ENCODE data around the gene HNRNPM.

Gene HNRNPM

DNA sequence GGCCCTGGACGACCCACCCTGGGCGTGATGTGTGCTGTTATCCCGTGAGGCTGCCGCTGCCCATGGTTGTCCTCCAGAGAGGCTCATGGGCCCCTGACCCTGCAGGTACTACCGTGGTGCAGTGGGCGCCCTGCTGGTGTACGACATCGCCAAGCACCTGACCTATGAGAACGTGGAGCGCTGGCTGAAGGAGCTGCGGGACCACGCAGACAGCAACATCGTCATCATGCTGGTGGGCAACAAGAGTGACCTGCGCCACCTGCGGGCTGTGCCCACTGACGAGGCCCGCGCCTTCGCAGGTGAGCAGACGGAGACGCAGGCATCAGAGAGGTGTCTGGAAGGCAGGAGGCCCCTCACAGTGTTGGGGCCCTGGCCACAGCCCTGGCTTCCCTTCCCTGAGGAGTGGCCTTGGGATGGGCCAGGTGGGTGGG is 42.8 kb upstream of the HNRNPM start:
- no peak overlapping the region for H3K4me3 ChIP-seq (ENCODE audit: low read length in 2 of 2)
- H2BK120ac ChIP-seq (ENCODE audit: low read depth, low read length) = no peak overlapping the region
- H3K9ac ChIP-seq (ENCODE audit: low read depth, low read length, poor library complexity) = no peak overlapping the region
- H2BK15ac ChIP-seq (ENCODE audit: low read length) = no peak overlapping the region
- H2AK5ac ChIP-seq (ENCODE audit: low read depth, low read length) = no peak overlapping the region
- no peaks in the 10 kb centered on the region for H3K4me1 ChIP-seq (ENCODE audit: control insufficient read depth in 2 of 2, insufficient read depth in 1 of 2, low read depth in 1 of 2, low read length in 2 of 2)
- H2BK12ac ChIP-seq (ENCODE audit: low read length) = no peak overlapping the region
- H3K4ac ChIP-seq (ENCODE audit: low read length) = no peak overlapping the region
- H3K27ac ChIP-seq (replicated peaks; ENCODE audit: low read length) = no peak overlapping the region
- peaks cover 25% of the 10 kb centered on the region for H3K79me1 ChIP-seq (ENCODE audit: low read depth, low read length)
- H2BK5ac ChIP-seq (ENCODE audit: low read length) = peak overlapping the region; percentile 11
- WGBS, 2 donors (ENCODE audit: extremely low coverage in 2 of 2, insufficient read length in 2 of 2, insufficient replicate concordance in 1 of 2) = no CpG with 5 or more reads among the region's 21 CpGs
- peaks cover 0 to 1% of the 10 kb centered on the region in 2 donors for H3K9me3 ChIP-seq (replicated peaks in 1 of 2; ENCODE audit: control insufficient read depth in 2 of 2, insufficient read depth in 1 of 2, low read depth in 1 of 2, low read length in 2 of 2)
- H4K91ac ChIP-seq (ENCODE audit: low read depth, low read length, poor library complexity) = no peak overlapping the region
- no peak overlapping the region for H3K14ac ChIP-seq (ENCODE audit: low read length)
- no peak overlapping the region for H3K18ac ChIP-seq (ENCODE audit: low read length)
- H3K23ac ChIP-seq (ENCODE audit: low read depth, low read length, poor library complexity) = no peak overlapping the region
- no peak for DNase-seq (ENCODE audit: low spot score)
- no peak overlapping the region for H2AFZ ChIP-seq (ENCODE audit: low read length)
- no peaks in the 10 kb centered on the region for H3K27me3 ChIP-seq (ENCODE audit: control insufficient read depth in 3 of 3, insufficient read depth in 3 of 3, low read depth in 1 of 3, low read length in 3 of 3)
- H3K36me3 ChIP-seq (replicated peaks in 1 of 2; ENCODE audit: control insufficient read depth in 2 of 2, insufficient read depth in 2 of 2, low read length in 2 of 2) = peaks cover 20 to 72% of the 10 kb centered on the region in 2 donors
- no peak overlapping the region for H3K4me2 ChIP-seq (ENCODE audit: insufficient read depth, low read length, poor library complexity, severe bottlenecking)
- H4K8ac ChIP-seq (ENCODE audit: low read depth, low read length) = no peak overlapping the region

DNA sequence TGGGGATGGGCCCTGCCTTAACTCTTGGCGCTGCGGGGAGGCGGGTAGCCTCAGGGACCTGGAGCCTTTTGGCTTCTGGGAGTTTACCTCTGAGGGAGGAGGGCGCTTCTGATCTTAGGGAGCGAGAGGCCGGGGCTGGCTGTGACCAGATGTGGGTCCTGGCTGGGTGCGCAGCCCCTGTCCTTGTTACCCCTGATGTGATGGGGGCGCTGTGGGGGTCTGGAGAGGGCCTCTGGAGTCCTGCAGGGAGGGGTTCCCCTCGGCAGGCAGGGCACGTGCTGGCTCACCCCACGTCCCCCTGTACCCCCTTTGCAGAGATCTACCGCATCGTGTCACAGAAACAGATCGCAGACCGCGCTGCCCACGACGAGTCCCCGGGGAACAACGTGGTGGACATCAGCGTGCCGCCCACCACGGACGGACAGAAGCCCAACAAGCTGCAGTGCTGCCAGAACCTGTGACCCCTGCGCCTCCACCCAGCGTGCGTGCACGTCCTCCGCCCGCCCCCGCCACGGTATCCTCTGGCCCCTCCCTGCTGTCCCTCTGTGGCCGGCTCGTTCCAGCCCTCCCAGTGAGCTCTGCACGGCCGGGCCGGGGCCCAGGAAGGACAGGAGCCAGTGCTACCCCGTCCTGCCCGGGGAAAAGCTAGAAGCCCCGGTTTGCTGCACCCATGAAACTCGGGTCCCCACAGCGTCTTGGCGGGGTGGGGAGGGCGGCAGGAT is 41.5 kb upstream of the HNRNPM start:
- peaks cover 17% of the 10 kb centered on the region for H3K79me1 ChIP-seq (ENCODE audit: low read depth, low read length)
- WGBS, 2 donors (ENCODE audit: extremely low coverage in 2 of 2, insufficient read length in 2 of 2, insufficient replicate concordance in 1 of 2) = no CpG with 5 or more reads among the region's 44 CpGs
- H2AK5ac ChIP-seq (ENCODE audit: low read depth, low read length) = no peak overlapping the region

GRCh38 chr19:8403820-8404109 is 41.0 kb upstream of the HNRNPM start:
- no peak overlapping the region for H2AK5ac ChIP-seq (ENCODE audit: low read depth, low read length)
- H3K4me3 ChIP-seq (ENCODE audit: low read length in 2 of 2) = no peak overlapping the region
- H4K8ac ChIP-seq (ENCODE audit: low read depth, low read length) = no peak overlapping the region
- peaks cover 20 to 64% of the 10 kb centered on the region in 2 donors for H3K36me3 ChIP-seq (replicated peaks in 1 of 2; ENCODE audit: control insufficient read depth in 2 of 2, insufficient read depth in 2 of 2, low read length in 2 of 2)
- H2BK15ac ChIP-seq (ENCODE audit: low read length) = no peak overlapping the region
- no peak overlapping the region for H4K91ac ChIP-seq (ENCODE audit: low read depth, low read length, poor library complexity)
- H3K27ac ChIP-seq (replicated peaks; ENCODE audit: low read length) = no peak overlapping the region
- no peak overlapping the region for H3K18ac ChIP-seq (ENCODE audit: low read length)
- H3K4ac ChIP-seq (ENCODE audit: low read length) = no peak overlapping the region
- H2BK120ac ChIP-seq (ENCODE audit: low read depth, low read length) = no peak overlapping the region
- H2BK12ac ChIP-seq (ENCODE audit: low read length) = no peak overlapping the region
- no peak overlapping the region for H3K9ac ChIP-seq (ENCODE audit: low read depth, low read length, poor library complexity)
- DNase-seq (ENCODE audit: low spot score) = no peak
- peaks cover 15% of the 10 kb centered on the region for H3K79me1 ChIP-seq (ENCODE audit: low read depth, low read length)
- no CpG with 5 or more reads among the region's 24 CpGs for WGBS, 2 donors (ENCODE audit: extremely low coverage in 2 of 2, insufficient read length in 2 of 2, insufficient replicate concordance in 1 of 2)
- no peak overlapping the region for H3K14ac ChIP-seq (ENCODE audit: low read length)
- H3K27me3 ChIP-seq (ENCODE audit: control insufficient read depth in 3 of 3, insufficient read depth in 3 of 3, low read depth in 1 of 3, low read length in 3 of 3) = no peaks in the 10 kb centered on the region
- no peak overlapping the region for H3K4me2 ChIP-seq (ENCODE audit: insufficient read depth, low read length, poor library complexity, severe bottlenecking)
- no peak overlapping the region for H2BK5ac ChIP-seq (ENCODE audit: low read length)
- no peaks in the 10 kb centered on the region for H3K4me1 ChIP-seq (ENCODE audit: control insufficient read depth in 2 of 2, insufficient read depth in 1 of 2, low read depth in 1 of 2, low read length in 2 of 2)
- peaks cover 0 to 1% of the 10 kb centered on the region in 2 donors for H3K9me3 ChIP-seq (replicated peaks in 1 of 2; ENCODE audit: control insufficient read depth in 2 of 2, insufficient read depth in 1 of 2, low read depth in 1 of 2, low read length in 2 of 2)
- H3K23ac ChIP-seq (ENCODE audit: low read depth, low read length, poor library complexity) = no peak overlapping the region
- H2AFZ ChIP-seq (ENCODE audit: low read length) = no peak overlapping the region

More for the DNA sequence above, 41.5 kb upstream of the HNRNPM start:
- Histone ChIP-seq H3K18ac (ENCODE audit: low read length) (peak overlapping the region; percentile 28), H3K36me3 (replicated peaks in 1 of 2; ENCODE audit: control insufficient read depth in 2 of 2, insufficient read depth in 2 of 2, low read length in 2 of 2) (peaks cover 20 to 67% of the 10 kb centered on the region in 2 donors), H3K27ac (replicated peaks; ENCODE audit: low read length) (no peak overlapping the region), H4K8ac (ENCODE audit: low read depth, low read length) (no peak overlapping the region), H3K4ac (ENCODE audit: low read length) (no peak overlapping the region), H3K27me3 (ENCODE audit: control insufficient read depth in 3 of 3, insufficient read depth in 3 of 3, low read depth in 1 of 3, low read length in 3 of 3) (no peaks in the 10 kb centered on the region), H3K23ac (ENCODE audit: low read depth, low read length, poor library complexity) (no peak overlapping the region), H2BK5ac (ENCODE audit: low read length) (no peak overlapping the region), H3K9ac (ENCODE audit: low read depth, low read length, poor library complexity) (no peak overlapping the region), H2BK120ac (ENCODE audit: low read depth, low read length) (no peak overlapping the region), H2BK12ac (ENCODE audit: low read length) (no peak overlapping the region), H2BK15ac (ENCODE audit: low read length) (no peak overlapping the region), H3K4me3 (ENCODE audit: low read length in 2 of 2) (no peak overlapping the region), H3K4me2 (ENCODE audit: insufficient read depth, low read length, poor library complexity, severe bottlenecking) (no peak overlapping the region), H4K91ac (ENCODE audit: low read depth, low read length, poor library complexity) (no peak overlapping the region), H3K14ac (ENCODE audit: low read length) (no peak overlapping the region), H2AFZ (ENCODE audit: low read length) (no peak overlapping the region), H3K9me3 (replicated peaks in 1 of 2; ENCODE audit: control insufficient read depth in 2 of 2, insufficient read depth in 1 of 2, low read depth in 1 of 2, low read length in 2 of 2) (peaks cover 0 to 1% of the 10 kb centered on the region in 2 donors), H3K4me1 (ENCODE audit: control insufficient read depth in 2 of 2, insufficient read depth in 1 of 2, low read depth in 1 of 2, low read length in 2 of 2) (no peaks in the 10 kb centered on the region)
- no peak for DNase-seq (ENCODE audit: low spot score)

- Histone ChIP-seq H3K4me3 (ENCODE audit: low read length in 2 of 2) (no peak overlapping the region), H3K18ac (ENCODE audit: low read length) (no peak overlapping the region), H3K27ac (replicated peaks; ENCODE audit: low read length) (no peak overlapping the region), H2BK15ac (ENCODE audit: low read length) (no peak overlapping the region), H3K4ac (ENCODE audit: low read length) (no peak overlapping the region), H2AFZ (ENCODE audit: low read length) (no peak overlapping the region), H3K27me3 (ENCODE audit: control insufficient read depth in 3 of 3, insufficient read depth in 3 of 3, low read depth in 1 of 3, low read length in 3 of 3) (no peaks in the 10 kb centered on the region), H2BK120ac (ENCODE audit: low read depth, low read length) (no peak overlapping the region), H3K4me1 (ENCODE audit: control insufficient read depth in 2 of 2, insufficient read depth in 1 of 2, low read depth in 1 of 2, low read length in 2 of 2) (no peaks in the 10 kb centered on the region), H3K79me1 (ENCODE audit: low read depth, low read length) (peaks cover 11% of the 10 kb centered on the region), H3K9me3 (replicated peaks in 1 of 2; ENCODE audit: control insufficient read depth in 2 of 2, insufficient read depth in 1 of 2, low read depth in 1 of 2, low read length in 2 of 2) (peaks cover 0 to 1% of the 10 kb centered on the region in 2 donors), H2AK5ac (ENCODE audit: low read depth, low read length) (no peak overlapping the region), H4K8ac (ENCODE audit: low read depth, low read length) (no peak overlapping the region), H2BK12ac (ENCODE audit: low read length) (no peak overlapping the region), H4K91ac (ENCODE audit: low read depth, low read length, poor library complexity) (no peak overlapping the region), H3K14ac (ENCODE audit: low read length) (no peak overlapping the region), H3K23ac (ENCODE audit: low read depth, low read length, poor library complexity) (peak overlapping the region; percentile 52), H2BK5ac (ENCODE audit: low read length) (no peak overlapping the region), H3K4me2 (ENCODE audit: insufficient read depth, low read length, poor library complexity, severe bottlenecking) (no peak overlapping the region), H3K9ac (ENCODE audit: low read depth, low read length, poor library complexity) (no peak overlapping the region), H3K36me3 (replicated peaks in 1 of 2; ENCODE audit: control insufficient read depth in 2 of 2, insufficient read depth in 2 of 2, low read length in 2 of 2) (peaks cover 19 to 59% of the 10 kb centered on the region in 2 donors)
- WGBS, 2 donors (ENCODE audit: extremely low coverage in 2 of 2, insufficient read length in 2 of 2, insufficient replicate concordance in 1 of 2) = no CpG with 5 or more reads among the region's 18 CpGs
- no peak for DNase-seq (ENCODE audit: low spot score)
Observed at GRCh38 chr19:8404391-8405151, 40.2 kb upstream of the HNRNPM start.

Data from neuronal stem cell (in vitro differentiated cells).